K562 (cell line): ENCODE results near the gene U2SURP. TPM values are rescaled to one million over a fixed set of nuclear protein-coding genes. Genes with fewer than 3 reads are reported as not detected.

Experiments used
- DACH1 ChIP-seq: fragments of 450-650 bp; IDR thresholded peaks from 2 replicates; pipeline ENCODE4 v1.6.1; 2018; ENCODE audit not compliant: partially characterized antibody
- DIDO1 ChIP-seq: fragments of 450-650 bp; IDR thresholded peaks from 2 replicates; pipeline ENCODE4 v1.6.1; 2016; ENCODE audit warnings: low read depth, missing biosample characterization, missing genetic modification characterization
- HMG20A ChIP-seq: fragments of 450-650 bp; formaldehyde crosslinking; conservative IDR thresholded peaks from 2 replicates; pipeline ENCODE4 v1.4.0; 2020; ENCODE audit warnings: mild to moderate bottlenecking, mixed read lengths
- KDM4B ChIP-seq, 2 experiments: fragments of 450-650 bp in 1 of 2; sonication (generic) in 1 of 2; IDR thresholded peaks; 2 replicates each; pipeline ENCODE4 v1.6.1; 2016 to 2017; ENCODE audit warnings: borderline replicate concordance in 2 of 2, antibody characterized with exemption in 1 of 2, low read depth in 1 of 2, mild to moderate bottlenecking in 1 of 2
- SRSF7 ChIP-seq: fragments of 200-400 bp; formaldehyde crosslinking; optimal IDR thresholded peaks from 2 replicates; pipeline ENCODE3; 2017; ENCODE audit warnings: mild to moderate bottlenecking, low read depth, low read length
- STAT6 ChIP-seq: sonication (generic); formaldehyde crosslinking; IDR thresholded peaks from 2 replicates; pipeline ENCODE4 v1.8.1; 2023; ENCODE audit warnings: mild to moderate bottlenecking, missing genetic modification reagents
- ZNF133 ChIP-seq: fragments of 250-450 bp; sonication (Bioruptor Pico); IDR thresholded peaks from 2 replicates; pipeline ENCODE4 v1.4.0; 2020; ENCODE audit warnings: mild to moderate bottlenecking
- ZNF165 ChIP-seq: fragments of 250-450 bp; sonication (Bioruptor Pico); IDR thresholded peaks from 2 replicates; pipeline ENCODE4 v1.4.0; 2020; ENCODE audit warnings: borderline replicate concordance
- ZNF316 ChIP-seq: fragments of 450-650 bp; IDR thresholded peaks from 2 replicates; pipeline ENCODE4 v1.6.1; 2016
- ZNF384 ChIP-seq: IDR thresholded peaks from 2 replicates; pipeline ENCODE4 v1.6.1; 2012; ENCODE audit warnings: low read depth, low read length, improper control_type of control experiment
- ZNF407 ChIP-seq: fragments of 450-650 bp; IDR thresholded peaks from 2 replicates; pipeline ENCODE4 v1.6.1; 2016; ENCODE audit warnings: low read depth
- ZNF551 ChIP-seq: fragments of 250-450 bp; sonication (Bioruptor Pico); IDR thresholded peaks from 2 replicates; pipeline ENCODE4 v1.5.0; 2021; ENCODE audit warnings: mild to moderate bottlenecking, moderate library complexity
- ZNF586 ChIP-seq: fragments of 450-650 bp; formaldehyde crosslinking; conservative IDR thresholded peaks from 2 replicates; pipeline ENCODE4 v1.4.0; 2020; ENCODE audit warnings: mild to moderate bottlenecking, moderate library complexity
- ZNF639 ChIP-seq, 2 experiments: fragments of 200-800 bp in 1 of 2; sonication (Bioruptor generic) in 1 of 2; sonication (generic) in 1 of 2; formaldehyde crosslinking in 1 of 2; IDR thresholded peaks in 1 of 2; conservative IDR thresholded peaks in 1 of 2; 2 replicates each; pipeline versions ENCODE4 v1.5.0 to v1.6.1; 2016 to 2020; ENCODE audit warnings: missing compliant biosample characterization in 1 of 2, missing genetic modification characterization in 1 of 2, missing genetic modification reagents in 1 of 2
- polyA plus RNA-seq, 8 experiments: library from polyadenylated mRNA; depleted of rRNA in 4 of 8; stranded (reverse) in 5 of 8; unstranded in 3 of 8; fragments of >200 nt; fragmentation: Nextera tagmentation in 2 of 8; fragmentation: Illumina TruSeq in 1 of 8; extraction: Ambion mirVana in 2 of 8; extraction: Trizol in 1 of 8; gene quantifications; 2 replicates each; pipeline versions ENCODE4 v1.2.1 to v1.2.3, GENCODE V29; 2011 to 2014; ENCODE audit warnings: inconsistent platforms in 1 of 8, missing spikeins in 1 of 8
- total RNA-seq, 7 experiments: library from RNA; depleted of rRNA in 6 of 7; stranded (reverse); fragments of >200 nt in 6 of 7; fragmentation: Illumina TruSeq in 2 of 7; extraction: Trizol in 2 of 7; gene quantifications; 2 replicates each; pipeline versions ENCODE4 v1.2.1 to v1.2.3, GENCODE V29; 2011 to 2021; ENCODE audit warnings: low replicate concordance in 1 of 7

Gene U2SURP
- total and polyA plus RNA-seq, 9 of the 15 experiments (the other 6 are each of a cell fraction or from before 2014, with no cell fraction given), result 128 to 322 (median 191) TPM

GRCh38 chr3:143084856-143085731 is 83.7 kb downstream of the U2SURP start (continued):
- TF ChIP-seq ZNF316, result 0 out of 2 replicates have a peak, but pooled peaks have one; percentile 34
- TF ChIP-seq DACH1, result peak; percentile 68
- TF ChIP-seq ZNF407, result no peak
- 0 out of 2 replicates have a peak, but pooled peaks have one; percentile 15 for TF ChIP-seq HMG20A (CRISPR knock-in tag)
- peak; percentile 67; the same call in 1 of the 2 replicates for TF ChIP-seq STAT6 (CRISPR knock-in tag)
- no peak for TF ChIP-seq SRSF7
- no peak for TF ChIP-seq KDM4B (IDR thresholded peaks at IDR 0.05; ENCODE audit: borderline replicate concordance in 2 of 2, low read depth in 1 of 2)
- 0 out of 2 replicates have a peak, but pooled peaks have one; percentile 35 for TF ChIP-seq ZNF165 (CRISPR knock-in tag)
- TF ChIP-seq ZNF639 (CRISPR knock-in tag; conservative IDR thresholded peaks at IDR 0.05 in 1 of 2, IDR thresholded peaks at IDR 0.05 in 1 of 2), result peak in 1 of 2 experiments; percentile 59; a peak in 1 of 4 replicates
- TF ChIP-seq DIDO1 (tag), result no peak
- TF ChIP-seq ZNF133 (CRISPR knock-in tag), result no peak
- TF ChIP-seq ZNF551, result no peak
- no peak for TF ChIP-seq ZNF384
- 0 out of 2 replicates have a peak, but pooled peaks have one; percentile 26 for TF ChIP-seq ZNF586 (CRISPR knock-in tag)
